GM13977 (cell line): ENCODE measurements around the gene ZNF549.

Experiments
- DNase-seq: peaks from one replicate; pipeline ENCODE4 v3.0.0; 2012; ENCODE audit warnings: low spot score
- in situ Hi-C: fragments of 300-500 bp; cut with MboI; formaldehyde crosslinking; loops from one replicate; pipeline ENCODE4 v1.12.0; 2022; ENCODE audit warnings: low sequenced_read_pairs, low pct_unique_long_range_greater_than_20kb, mixed read lengths, inconsistent platforms; ENCODE audit not compliant: unreplicated experiment
- TF ChIP-seq, protein P1 (sequence below): IDR thresholded peaks from 2 replicates; pipeline ENCODE4 v1.5.1; 2012; ENCODE audit warnings: mild to moderate bottlenecking, control low read depth; ENCODE audit not compliant: insufficient read depth; ENCODE audit errors: extremely low read depth, missing control alignments

The ZNF549 gene

GRCh38 chr19:57599377-57599760, 72.2 kb downstream of the ZNF549 start:
- in situ Hi-C loops: no loop called here
- TF ChIP-seq, protein P1, sequence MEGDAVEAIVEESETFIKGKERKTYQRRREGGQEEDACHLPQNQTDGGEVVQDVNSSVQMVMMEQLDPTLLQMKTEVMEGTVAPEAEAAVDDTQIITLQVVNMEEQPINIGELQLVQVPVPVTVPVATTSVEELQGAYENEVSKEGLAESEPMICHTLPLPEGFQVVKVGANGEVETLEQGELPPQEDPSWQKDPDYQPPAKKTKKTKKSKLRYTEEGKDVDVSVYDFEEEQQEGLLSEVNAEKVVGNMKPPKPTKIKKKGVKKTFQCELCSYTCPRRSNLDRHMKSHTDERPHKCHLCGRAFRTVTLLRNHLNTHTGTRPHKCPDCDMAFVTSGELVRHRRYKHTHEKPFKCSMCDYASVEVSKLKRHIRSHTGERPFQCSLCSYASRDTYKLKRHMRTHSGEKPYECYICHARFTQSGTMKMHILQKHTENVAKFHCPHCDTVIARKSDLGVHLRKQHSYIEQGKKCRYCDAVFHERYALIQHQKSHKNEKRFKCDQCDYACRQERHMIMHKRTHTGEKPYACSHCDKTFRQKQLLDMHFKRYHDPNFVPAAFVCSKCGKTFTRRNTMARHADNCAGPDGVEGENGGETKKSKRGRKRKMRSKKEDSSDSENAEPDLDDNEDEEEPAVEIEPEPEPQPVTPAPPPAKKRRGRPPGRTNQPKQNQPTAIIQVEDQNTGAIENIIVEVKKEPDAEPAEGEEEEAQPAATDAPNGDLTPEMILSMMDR: no peak
- no peak for DNase-seq

DNA sequence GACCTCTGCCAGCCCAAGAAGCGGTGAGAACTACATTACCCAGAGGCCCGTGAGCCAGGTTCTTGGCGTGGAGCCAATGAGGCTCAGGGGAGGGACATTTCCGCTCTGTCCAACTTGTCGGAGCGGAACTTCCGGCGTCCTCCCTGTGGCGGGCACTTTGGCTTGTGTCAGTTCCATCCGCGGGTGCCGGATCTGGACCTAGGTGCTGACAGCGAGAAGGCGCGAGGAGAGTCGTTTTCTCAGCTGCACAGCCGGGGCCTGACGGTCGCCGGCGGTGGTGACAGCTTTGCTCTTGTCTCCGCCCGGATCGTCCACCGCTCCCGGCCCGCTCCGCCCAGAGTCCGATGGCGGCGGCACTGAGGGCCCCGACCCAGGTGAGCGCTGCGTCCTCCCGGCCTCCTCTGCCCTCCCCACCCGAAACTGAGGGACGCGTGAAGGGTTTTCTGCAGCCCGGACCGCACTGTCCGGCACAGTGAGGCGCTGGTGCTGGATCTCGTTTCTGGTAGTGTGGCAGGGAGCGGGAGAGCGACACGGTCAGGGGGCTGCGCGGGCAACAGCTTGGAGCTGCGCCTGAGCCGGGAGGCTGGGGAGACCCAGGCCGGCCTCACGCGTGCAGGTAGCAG, 72.7 kb downstream of the ZNF549 start, which contains the start of gene ZNF530:
ZNF530 (plus strand) TSS at position 125 of the 623 bp plus-strand sequence. CDS start 4,461 bp downstream, outside the sequence.
- in situ Hi-C loops: no loop called here
- peak; percentile 92 for DNase-seq
- TF ChIP-seq, protein P1: no peak

GRCh38 chr19:57606931-57607330, 79.8 kb downstream of the ZNF549 start:
- TF ChIP-seq, protein P1: no peak
- in situ Hi-C loops: no loop called here
- DNase-seq: no peak
